Adrenal gland (tissue), 5 donors: Measurements from ENCODE around the gene TRAFD1.

Experiments used
- POLR2A ChIP-seq, 2 donors: fragments of 450-650 bp; IDR thresholded peaks; one replicate each; pipeline ENCODE4 v1.6.1; 2017; ENCODE audit warnings: antibody characterized with exemption in 2 of 2, mild to moderate bottlenecking in 2 of 2, moderate library complexity in 1 of 2
- TF ChIP-seq, protein P1 (sequence below), 6 experiments: fragments of 450-650 bp in 4 of 6; fragments of 200-600 bp in 2 of 6; sonication (generic) in 1 of 6; IDR thresholded peaks; 1 replicate in 5 of 6; 2 replicates in 1 of 6; pipeline versions ENCODE4 v1.5.1 to v1.8.0; 2016 to 2021; ENCODE audit warnings: antibody characterized with exemption in 6 of 6, mild to moderate bottlenecking in 2 of 6, moderate library complexity in 1 of 6
- donor health status: DM: no; HTN: no; CAD: no.

GRCh38 chr12:112169161-112169872, 44.0 kb downstream of the TRAFD1 start:
- no peak for TF ChIP-seq POLR2A (IDR thresholded peaks at IDR 0.05)
- TF ChIP-seq, protein P1, sequence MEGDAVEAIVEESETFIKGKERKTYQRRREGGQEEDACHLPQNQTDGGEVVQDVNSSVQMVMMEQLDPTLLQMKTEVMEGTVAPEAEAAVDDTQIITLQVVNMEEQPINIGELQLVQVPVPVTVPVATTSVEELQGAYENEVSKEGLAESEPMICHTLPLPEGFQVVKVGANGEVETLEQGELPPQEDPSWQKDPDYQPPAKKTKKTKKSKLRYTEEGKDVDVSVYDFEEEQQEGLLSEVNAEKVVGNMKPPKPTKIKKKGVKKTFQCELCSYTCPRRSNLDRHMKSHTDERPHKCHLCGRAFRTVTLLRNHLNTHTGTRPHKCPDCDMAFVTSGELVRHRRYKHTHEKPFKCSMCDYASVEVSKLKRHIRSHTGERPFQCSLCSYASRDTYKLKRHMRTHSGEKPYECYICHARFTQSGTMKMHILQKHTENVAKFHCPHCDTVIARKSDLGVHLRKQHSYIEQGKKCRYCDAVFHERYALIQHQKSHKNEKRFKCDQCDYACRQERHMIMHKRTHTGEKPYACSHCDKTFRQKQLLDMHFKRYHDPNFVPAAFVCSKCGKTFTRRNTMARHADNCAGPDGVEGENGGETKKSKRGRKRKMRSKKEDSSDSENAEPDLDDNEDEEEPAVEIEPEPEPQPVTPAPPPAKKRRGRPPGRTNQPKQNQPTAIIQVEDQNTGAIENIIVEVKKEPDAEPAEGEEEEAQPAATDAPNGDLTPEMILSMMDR (IDR thresholded peaks at IDR 0.05): no peak
